Stimulated activated CD4-positive, alpha-beta T cell treated with anti-CD3 and anti-CD28 coated beads, Interleukin-4, amount 100 ng/mL, for 24 hours (primary cell): ENCODE results near the gene EXOC6B.

Experiments
- DNase-seq: peaks from one replicate; pipeline ENCODE4 v3.0.0-alpha.2; 2020

EXOC6B gene

GRCh38 chr2:72788756-72789155, 37.1 kb downstream of the EXOC6B start:
- DNase-seq, result no peak

- DNase-seq, result no peak
These were observed 40.3 kb downstream of the EXOC6B start for GRCh38 chr2:72785517-72785916.

GRCh38 chr2:72782520-72782919, 43.3 kb downstream of the EXOC6B start:
- no peak for DNase-seq

- no peak for DNase-seq
These were observed 44.4 kb downstream of the EXOC6B start for GRCh38 chr2:72781480-72781879.

- no peak for DNase-seq
These were observed 45.4 kb downstream of the EXOC6B start for GRCh38 chr2:72780477-72780876.

- no peak for DNase-seq
These were observed 46.3 kb downstream of the EXOC6B start for GRCh38 chr2:72779495-72779894.

GRCh38 chr2:72778410-72778809, 47.4 kb downstream of the EXOC6B start:
- no peak for DNase-seq

GRCh38 chr2:72770879-72771461, 54.9 kb downstream of the EXOC6B start:
- DNase-seq, result peak; percentile 76

- DNase-seq, result no peak
These were observed 59.7 kb downstream of the EXOC6B start for GRCh38 chr2:72765997-72766609.

GRCh38 chr2:72762276-72762675, 63.6 kb downstream of the EXOC6B start:
- DNase-seq, result no peak

GRCh38 chr2:72759755-72760154, 66.1 kb downstream of the EXOC6B start:
- no peak for DNase-seq

- no peak for DNase-seq
These were observed 68.6 kb downstream of the EXOC6B start for GRCh38 chr2:72757177-72757775.

GRCh38 chr2:72755647-72756423, 70.0 kb downstream of the EXOC6B start:
- DNase-seq, result no peak

- DNase-seq, result no peak
These were observed 71.1 kb downstream of the EXOC6B start for GRCh38 chr2:72754628-72755320.

- no peak for DNase-seq
These were observed 74.7 kb downstream of the EXOC6B start for GRCh38 chr2:72750977-72751639.

GRCh38 chr2:72750466-72750865, 75.4 kb downstream of the EXOC6B start:
- no peak for DNase-seq

GRCh38 chr2:72747344-72747743, 78.5 kb downstream of the EXOC6B start:
- no peak for DNase-seq

GRCh38 chr2:72745679-72746368, 80.0 kb downstream of the EXOC6B start:
- no peak for DNase-seq

GRCh38 chr2:72744049-72744448, 81.8 kb downstream of the EXOC6B start:
- no peak for DNase-seq

- no peak for DNase-seq
These were observed 82.4 kb downstream of the EXOC6B start for GRCh38 chr2:72743481-72743880.

GRCh38 chr2:72738096-72738495, 87.7 kb downstream of the EXOC6B start:
- DNase-seq, result no peak

GRCh38 chr2:72734432-72734831, 91.4 kb downstream of the EXOC6B start:
- DNase-seq, result no peak
